Keratinocyte (primary cell): ENCODE measurements around the gene GPAM. TPM values are rescaled to one million over a fixed set of nuclear protein-coding genes. Genes with fewer than 3 reads are reported as not detected.

Experiments used
- DNase-seq: peaks from one replicate; pipeline ENCODE4 v3.0.0-alpha.2; 2011; ENCODE audit warnings: low read depth, missing footprints, low spot score
- FAIRE-seq: peaks from 2 replicates; lab custom pipeline; 2011; peaks lifted over from hg19 to GRCh38; lab: Jason Lieb, UNC
- H2AFZ ChIP-seq: 2 replicates; pipeline ENCODE4 v1.6.0; 2012; ENCODE audit warnings: low read length, control low read depth, inconsistent platforms; ENCODE audit not compliant: control insufficient read depth
- H3K27ac ChIP-seq: 2 replicates; pipeline ENCODE4 v1.5.1; 2011; ENCODE audit warnings: low read length; ENCODE audit not compliant: control insufficient read depth, insufficient read depth
- H3K27me3 ChIP-seq: 3 replicates; pipeline ENCODE4 v1.6.0; 2011; ENCODE audit warnings: low read length; ENCODE audit not compliant: control insufficient read depth, insufficient read depth; ENCODE audit errors: extremely low read depth
- H3K36me3 ChIP-seq, 2 experiments: 2 replicates in 1 of 2; 3 replicates in 1 of 2; pipeline ENCODE4 v1.5.1; 2011; ENCODE audit warnings: low read length in 2 of 2, mild to moderate bottlenecking in 1 of 2; ENCODE audit not compliant: control insufficient read depth in 2 of 2, insufficient read depth in 2 of 2; ENCODE audit errors: extremely low read depth in 1 of 2
- H3K4me1 ChIP-seq: 3 replicates; pipeline ENCODE4 v1.5.1; 2011; ENCODE audit warnings: low read length; ENCODE audit not compliant: control insufficient read depth, insufficient read depth; ENCODE audit errors: extremely low read depth
- H3K4me2 ChIP-seq: 3 replicates; pipeline ENCODE4 v1.6.0; 2011; ENCODE audit warnings: low read depth, low read length; ENCODE audit not compliant: control insufficient read depth, insufficient read depth; ENCODE audit errors: extremely low read depth
- H3K4me3 ChIP-seq, 3 experiments: fragments of 200-600 bp in 1 of 3; sonication (generic) in 1 of 3; 2 replicates in 2 of 3; 3 replicates in 1 of 3; pipeline ENCODE4 v1.5.1; 2011 to 2016; ENCODE audit warnings: low read length in 3 of 3, mild to moderate bottlenecking in 3 of 3, control low read depth in 2 of 3, inconsistent platforms in 1 of 3, low read depth in 1 of 3, mixed read lengths in 1 of 3, mixed run types in 1 of 3, moderate library complexity in 1 of 3; ENCODE audit not compliant: control insufficient read depth in 2 of 3, insufficient read depth in 2 of 3; ENCODE audit errors: extremely low read depth in 1 of 3
- H3K79me2 ChIP-seq: 2 replicates; pipeline ENCODE4 v1.6.0; 2012; ENCODE audit warnings: low read length; ENCODE audit not compliant: control insufficient read depth, insufficient read depth
- H3K9ac ChIP-seq: 3 replicates; pipeline ENCODE4 v1.6.0; 2011; ENCODE audit warnings: low read length; ENCODE audit not compliant: control insufficient read depth, insufficient read depth; ENCODE audit errors: extremely low read depth
- H3K9me1 ChIP-seq: 3 replicates; pipeline ENCODE4 v1.6.0; 2011; ENCODE audit warnings: low read length; ENCODE audit not compliant: control insufficient read depth, insufficient read depth; ENCODE audit errors: extremely low read depth
- H3K9me3 ChIP-seq: 2 replicates; pipeline ENCODE4 v1.5.1; 2012; ENCODE audit warnings: low read depth, low read length; ENCODE audit not compliant: control insufficient read depth
- H4K20me1 ChIP-seq: 3 replicates; pipeline ENCODE4 v1.6.0; 2011; ENCODE audit warnings: low read length; ENCODE audit not compliant: control insufficient read depth, insufficient read depth; ENCODE audit errors: extremely low read depth
- CTCF ChIP-seq, 3 experiments: IDR thresholded peaks in 1 of 3; conservative IDR thresholded peaks in 1 of 3; optimal IDR thresholded peaks in 1 of 3; 2 replicates in 2 of 3; 3 replicates in 1 of 3; pipeline versions ENCODE3 to v1.5.1; 2011; ENCODE audit warnings: low read length in 3 of 3, mild to moderate bottlenecking in 3 of 3, moderate library complexity in 2 of 3, control low read depth in 1 of 3, inconsistent platforms in 1 of 3; ENCODE audit not compliant: insufficient read depth in 2 of 3; ENCODE audit errors: extremely low read depth in 1 of 3
- EZH2 ChIP-seq: IDR thresholded peaks from one replicate; pipeline ENCODE4 v1.6.1; 2012; ENCODE audit warnings: inconsistent platforms, mild to moderate bottlenecking, low read length, moderate library complexity
- dilution Hi-C: fragments of 300-500 bp; cut with MboI; formaldehyde crosslinking; loops from one replicate; pipeline ENCODE4 v1.7.0; 2020; ENCODE audit warnings: low sequenced_read_pairs; ENCODE audit not compliant: extremely low pct_ligation_motif_present
- polyA plus RNA-seq, 5 experiments: library from polyadenylated mRNA; depleted of rRNA in 3 of 5; stranded (reverse) in 3 of 5; stranded (forward) in 1 of 5; unstranded in 1 of 5; fragments of >200 nt; gene quantifications; 1 replicate in 1 of 5; 2 replicates in 3 of 5; 3 replicates in 1 of 5; pipeline versions ENCODE4 v1.2.1 to v1.2.3, GENCODE V29; 2011 to 2012; ENCODE audit warnings: missing spikeins in 2 of 5, low read depth in 1 of 5, low replicate concordance in 1 of 5

GPAM gene
- polyA plus RNA-seq, 1 donor (not counting 4 experiments of a cell fraction or from before 2014, with no cell fraction given): 7.4 TPM

GRCh38 chr10:112221545-112221944 lies 38.0 kb upstream of the GPAM start:
- Histone ChIP-seq H3K27ac (no peak overlapping the region), H3K4me2 (no peak overlapping the region), H3K79me2 (no peaks in the 10 kb centered on the region), H3K4me1 (no peaks in the 10 kb centered on the region), H4K20me1 (no peaks in the 10 kb centered on the region), H3K9me3 (no peaks in the 10 kb centered on the region), H3K36me3 (no peaks in the 10 kb centered on the region), H3K27me3 (no peaks in the 10 kb centered on the region), H2AFZ (no peak overlapping the region), H3K9me1 (no peaks in the 10 kb centered on the region), H3K9ac (no peak overlapping the region), H3K4me3 (no peak overlapping the region)
- FAIRE-seq (no peak), DNase-seq (no peak)
- dilution Hi-C loops: no loop called here
- TF ChIP-seq CTCF (optimal IDR thresholded peaks at IDR 0.05 in 1 of 3, IDR thresholded peaks at IDR 0.05 in 1 of 3, conservative IDR thresholded peaks at IDR 0.05 in 1 of 3; ENCODE audit: extremely low read depth in 1 of 3, insufficient read depth in 2 of 3, low read length in 3 of 3): no peak
- no peak for TF ChIP-seq EZH2

- dilution Hi-C loops: no loop called here
- Histone ChIP-seq H3K4me2 (no peak overlapping the region), H3K9ac (no peak overlapping the region), H3K27me3 (no peaks in the 10 kb centered on the region), H3K79me2 (no peaks in the 10 kb centered on the region), H3K4me3 (no peak overlapping the region), H3K9me3 (no peaks in the 10 kb centered on the region), H4K20me1 (no peaks in the 10 kb centered on the region), H3K4me1 (no peaks in the 10 kb centered on the region), H3K9me1 (no peaks in the 10 kb centered on the region), H3K27ac (no peak overlapping the region), H3K36me3 (no peaks in the 10 kb centered on the region), H2AFZ (no peak overlapping the region)
- no peak for TF ChIP-seq CTCF (optimal IDR thresholded peaks at IDR 0.05 in 1 of 3, IDR thresholded peaks at IDR 0.05 in 1 of 3, conservative IDR thresholded peaks at IDR 0.05 in 1 of 3; ENCODE audit: extremely low read depth in 1 of 3, insufficient read depth in 2 of 3, low read length in 3 of 3)
- no peak for TF ChIP-seq EZH2
- DNase-seq (no peak), FAIRE-seq (no peak)
Measured at GRCh38 chr10:112218960-112219359, 35.4 kb upstream of the GPAM start.
